GM12872 (cell line): ENCODE data around the gene ZNF888.

Experiments
- TF ChIP-seq, protein P1 (sequence below): IDR thresholded peaks from 3 replicates; pipeline ENCODE4 v1.5.1; 2011; ENCODE audit warnings: low read depth, mild to moderate bottlenecking, low read length, moderate library complexity; ENCODE audit not compliant: insufficient read depth

The ZNF888 gene

DNA sequence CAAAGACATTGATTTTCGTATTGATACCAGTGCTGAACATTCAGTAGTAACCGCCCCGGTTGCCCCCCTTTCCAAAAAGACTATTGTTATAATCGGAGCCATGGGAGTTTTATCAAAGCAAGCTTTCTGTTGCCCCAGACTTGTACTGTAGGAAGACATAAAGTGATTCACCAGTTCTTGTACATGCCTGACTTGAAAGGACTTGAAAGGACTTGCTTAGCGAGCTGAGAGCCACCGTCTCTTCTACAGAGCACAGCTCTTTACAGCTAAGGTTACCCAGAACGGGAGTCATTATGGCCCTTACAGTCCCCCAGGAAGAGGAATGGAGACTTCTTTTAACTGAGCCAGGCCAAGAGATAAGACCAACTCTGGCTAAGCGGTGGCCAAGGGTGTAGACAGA is 34.4 kb upstream of the ZNF888 start:
- TF ChIP-seq, protein P1, sequence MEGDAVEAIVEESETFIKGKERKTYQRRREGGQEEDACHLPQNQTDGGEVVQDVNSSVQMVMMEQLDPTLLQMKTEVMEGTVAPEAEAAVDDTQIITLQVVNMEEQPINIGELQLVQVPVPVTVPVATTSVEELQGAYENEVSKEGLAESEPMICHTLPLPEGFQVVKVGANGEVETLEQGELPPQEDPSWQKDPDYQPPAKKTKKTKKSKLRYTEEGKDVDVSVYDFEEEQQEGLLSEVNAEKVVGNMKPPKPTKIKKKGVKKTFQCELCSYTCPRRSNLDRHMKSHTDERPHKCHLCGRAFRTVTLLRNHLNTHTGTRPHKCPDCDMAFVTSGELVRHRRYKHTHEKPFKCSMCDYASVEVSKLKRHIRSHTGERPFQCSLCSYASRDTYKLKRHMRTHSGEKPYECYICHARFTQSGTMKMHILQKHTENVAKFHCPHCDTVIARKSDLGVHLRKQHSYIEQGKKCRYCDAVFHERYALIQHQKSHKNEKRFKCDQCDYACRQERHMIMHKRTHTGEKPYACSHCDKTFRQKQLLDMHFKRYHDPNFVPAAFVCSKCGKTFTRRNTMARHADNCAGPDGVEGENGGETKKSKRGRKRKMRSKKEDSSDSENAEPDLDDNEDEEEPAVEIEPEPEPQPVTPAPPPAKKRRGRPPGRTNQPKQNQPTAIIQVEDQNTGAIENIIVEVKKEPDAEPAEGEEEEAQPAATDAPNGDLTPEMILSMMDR: no peak

DNA sequence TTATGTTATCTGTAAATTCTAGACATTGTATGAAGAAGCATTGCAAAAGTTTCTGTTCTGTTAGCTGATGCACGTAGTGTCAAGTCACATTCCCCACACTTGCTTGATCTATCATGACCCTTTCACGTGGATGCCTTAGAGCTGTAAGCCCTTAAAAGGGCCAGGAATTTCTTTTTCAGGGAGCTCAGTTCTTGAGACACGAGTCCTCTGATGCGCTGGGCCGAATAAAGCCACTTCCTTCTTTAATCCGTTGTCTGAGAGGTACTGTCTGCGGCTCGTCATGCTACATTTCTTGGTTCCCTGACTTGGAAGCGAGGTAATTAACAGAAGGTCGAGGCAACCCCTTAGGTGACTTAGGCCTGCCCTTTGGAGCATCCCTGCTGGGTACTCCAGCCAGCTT is 33.7 kb upstream of the ZNF888 start:
- TF ChIP-seq, protein P1: no peak

DNA sequence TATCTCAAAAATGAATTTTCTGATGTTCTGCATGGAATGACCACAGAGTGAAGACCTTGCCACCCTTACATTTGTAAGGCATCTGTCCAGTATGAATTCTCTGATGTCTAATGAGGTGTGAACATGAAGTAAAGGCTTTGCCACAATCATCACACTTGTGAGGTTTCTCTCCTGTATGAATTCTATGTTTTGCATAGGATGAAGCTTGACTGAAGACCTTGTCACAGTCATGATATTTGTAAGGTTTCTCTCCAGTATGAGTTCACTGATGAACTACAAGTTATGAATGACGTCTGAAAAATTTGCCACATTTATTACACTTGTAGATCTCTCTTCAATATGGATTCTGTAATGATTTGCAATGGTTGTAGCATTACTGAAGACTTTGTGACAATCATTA is 26.2 kb upstream of the ZNF888 start:
- TF ChIP-seq, protein P1: no peak

DNA sequence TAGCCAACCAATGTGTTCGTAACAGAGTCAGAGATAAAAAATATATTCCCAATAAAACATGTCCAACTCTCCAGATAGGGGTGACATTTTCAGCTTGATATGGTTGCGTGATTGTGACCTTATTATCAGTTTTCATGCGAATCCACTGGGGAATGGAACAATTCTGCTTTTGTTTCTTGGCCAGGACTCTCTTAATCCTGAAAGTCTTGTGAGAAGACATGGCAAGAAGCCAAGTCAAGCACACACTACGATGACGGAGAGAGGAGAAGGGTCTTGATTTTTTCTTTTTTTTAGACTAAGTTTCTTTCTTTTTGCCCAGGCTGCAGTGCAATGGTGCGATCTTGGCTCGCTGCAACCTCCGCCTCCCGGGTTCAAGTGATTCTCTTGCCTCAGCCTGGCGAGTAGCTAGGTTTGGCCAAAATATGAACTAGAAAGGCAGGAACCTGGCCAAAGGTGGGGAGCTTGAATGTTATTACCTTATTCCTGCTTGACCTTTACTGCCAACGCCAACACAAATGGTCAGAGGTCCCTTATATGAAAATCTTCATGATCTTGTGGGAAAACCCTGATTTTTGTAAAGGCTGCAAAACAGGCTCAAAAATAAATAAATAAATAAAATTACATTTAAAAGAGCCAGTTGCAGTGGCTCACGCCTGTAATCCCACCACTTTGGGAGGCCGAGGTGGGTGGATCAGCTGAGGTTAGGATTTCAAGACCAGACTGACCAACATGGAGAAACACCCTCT is 25.0 kb upstream of the ZNF888 start:
- TF ChIP-seq, protein P1: no peak

DNA sequence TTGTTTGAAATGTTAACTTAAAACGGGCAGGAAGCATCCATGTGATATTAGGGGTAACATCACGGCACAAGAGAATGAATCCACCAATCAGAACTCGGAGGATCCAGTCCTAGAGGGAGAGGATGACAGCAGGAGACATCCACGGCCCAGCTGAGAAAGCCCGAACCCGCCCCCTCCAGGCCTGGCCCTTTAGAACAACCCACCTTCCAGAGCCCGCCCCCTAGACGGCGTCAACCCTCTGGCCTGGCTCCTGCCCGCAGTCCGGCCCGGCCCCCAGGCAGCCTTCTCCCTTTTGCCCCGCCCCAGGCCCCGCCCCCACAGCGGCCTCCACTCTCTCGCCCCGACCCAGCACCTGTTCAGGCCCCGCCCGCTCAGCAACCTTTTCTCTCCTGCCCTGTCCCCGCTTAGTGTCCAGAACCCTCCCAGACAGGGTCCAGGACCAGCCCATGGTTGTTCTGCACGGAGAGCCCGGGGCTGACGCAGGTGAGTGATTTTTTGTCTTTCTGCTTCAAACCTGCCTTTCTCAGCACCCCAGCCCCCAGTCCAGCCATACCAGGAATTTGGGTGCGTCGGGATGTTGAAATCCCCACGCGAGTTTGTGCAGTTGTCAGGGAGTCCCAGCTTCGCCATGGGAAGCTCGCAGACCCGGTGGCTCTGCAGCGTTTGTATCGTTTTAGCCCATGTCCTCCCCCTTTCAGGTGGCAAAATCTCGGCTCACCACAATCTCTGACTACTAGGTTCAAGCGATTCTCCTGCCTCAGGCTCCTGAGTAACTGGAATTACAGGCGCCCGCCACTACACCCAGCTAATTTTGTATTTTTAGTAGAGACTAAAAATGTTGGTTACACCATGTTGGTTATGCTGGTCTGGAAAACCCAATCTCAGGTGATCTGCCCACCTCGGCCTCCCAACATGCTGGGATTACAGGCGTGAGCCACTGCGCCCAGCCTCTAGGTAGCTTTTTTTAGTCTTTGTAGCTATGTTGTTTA is 23.4 kb upstream of the ZNF888 start:
- TF ChIP-seq, protein P1: no peak

DNA sequence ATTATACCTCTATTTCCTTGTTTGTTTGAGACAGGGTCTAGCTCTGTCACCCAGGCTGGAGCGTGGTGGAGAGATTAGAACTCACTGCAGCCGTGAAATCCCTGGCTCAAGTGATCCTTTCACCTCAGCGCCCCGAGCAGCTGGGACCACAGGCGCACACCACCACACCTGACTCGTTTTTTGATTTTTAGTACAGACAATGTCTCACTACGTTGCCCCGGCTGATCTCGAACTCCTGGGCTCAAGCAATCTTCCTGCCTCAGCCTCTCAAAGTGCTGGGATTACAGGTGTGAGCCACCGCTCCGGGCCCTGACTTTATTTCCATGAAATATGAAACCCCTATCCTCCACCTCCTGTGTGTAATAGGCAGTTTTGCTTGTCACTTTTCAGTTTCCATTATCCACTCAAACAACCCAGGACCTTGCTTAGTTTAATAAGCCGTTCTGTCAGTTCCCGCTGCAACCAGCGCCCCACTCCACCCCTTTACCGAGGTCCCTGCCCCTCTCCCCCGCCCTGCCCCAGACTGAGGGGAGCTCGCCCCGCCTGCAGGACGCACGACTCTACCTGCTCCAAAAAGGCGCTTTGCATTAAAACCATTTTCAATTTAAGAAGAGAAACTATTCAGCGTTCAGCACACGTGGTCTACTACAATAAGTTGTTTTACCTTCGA is 22.6 kb upstream of the ZNF888 start:
- TF ChIP-seq, protein P1: no peak
